Activated CD8-positive, alpha-beta memory T cell treated with anti-CD3 and anti-CD28 coated beads, Interleukin-2, amount 50 U/mL, for 24 hours (primary cell): ENCODE data around the gene C1QTNF9.
"Not testable (repeated sequence)": the region's sequence is repeated elsewhere in the genome, so short reads cannot be mapped to it uniquely, and the experiment has no call there.

Experiments used
- DNase-seq: peaks from one replicate; pipeline ENCODE4 v3.0.0-alpha.2; 2020; ENCODE audit errors: extremely low read depth

The C1QTNF9 gene, protein sequence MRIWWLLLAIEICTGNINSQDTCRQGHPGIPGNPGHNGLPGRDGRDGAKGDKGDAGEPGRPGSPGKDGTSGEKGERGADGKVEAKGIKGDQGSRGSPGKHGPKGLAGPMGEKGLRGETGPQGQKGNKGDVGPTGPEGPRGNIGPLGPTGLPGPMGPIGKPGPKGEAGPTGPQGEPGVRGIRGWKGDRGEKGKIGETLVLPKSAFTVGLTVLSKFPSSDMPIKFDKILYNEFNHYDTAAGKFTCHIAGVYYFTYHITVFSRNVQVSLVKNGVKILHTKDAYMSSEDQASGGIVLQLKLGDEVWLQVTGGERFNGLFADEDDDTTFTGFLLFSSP

DNA sequence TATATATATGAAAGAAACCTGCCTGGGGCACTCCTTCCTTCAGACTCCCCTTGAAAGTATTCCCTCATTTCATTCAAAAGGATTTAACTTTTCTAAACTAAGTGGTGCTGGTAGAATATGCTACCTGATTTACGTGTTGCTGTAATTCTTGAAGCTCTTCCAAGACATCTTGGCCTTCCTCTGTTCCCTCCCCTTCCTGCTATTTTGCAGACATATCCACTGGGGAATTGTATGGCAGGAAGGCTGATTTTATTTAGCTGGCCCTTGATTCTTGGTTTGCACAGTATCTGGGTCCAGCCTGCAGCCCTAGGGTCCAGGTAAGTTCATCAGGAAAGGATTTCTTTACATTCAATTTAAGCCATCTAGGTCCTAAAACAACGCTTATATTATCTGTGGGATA, at the start of gene C1QTNF9:
Gene C1QTNF9, plus strand, starts transcription at position 281 of the 400 bp plus-strand sequence. CDS start 6,424 bp downstream, outside the sequence.
- not testable (repeated sequence) for DNase-seq

DNA sequence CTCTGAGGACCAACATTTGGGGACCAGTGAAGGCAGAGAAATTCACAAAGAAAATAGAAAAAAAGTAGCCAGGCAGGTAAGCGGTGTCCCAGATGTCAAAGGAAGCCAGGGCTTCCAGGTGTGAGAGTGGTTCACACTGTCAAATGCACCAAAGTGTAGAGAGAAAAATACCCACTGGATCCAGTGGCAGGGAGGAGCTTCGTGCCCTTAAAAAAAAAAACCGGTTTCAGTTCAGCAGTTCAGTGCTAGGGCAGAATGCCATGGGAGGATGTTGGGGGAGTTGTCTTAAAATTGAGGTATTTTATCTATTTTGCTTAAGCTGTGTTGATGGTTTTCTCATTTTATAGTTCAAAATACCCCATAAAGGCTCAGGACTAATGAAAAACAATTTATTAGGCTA, 47.8 kb upstream of the C1QTNF9 start:
- no peak for DNase-seq

DNA sequence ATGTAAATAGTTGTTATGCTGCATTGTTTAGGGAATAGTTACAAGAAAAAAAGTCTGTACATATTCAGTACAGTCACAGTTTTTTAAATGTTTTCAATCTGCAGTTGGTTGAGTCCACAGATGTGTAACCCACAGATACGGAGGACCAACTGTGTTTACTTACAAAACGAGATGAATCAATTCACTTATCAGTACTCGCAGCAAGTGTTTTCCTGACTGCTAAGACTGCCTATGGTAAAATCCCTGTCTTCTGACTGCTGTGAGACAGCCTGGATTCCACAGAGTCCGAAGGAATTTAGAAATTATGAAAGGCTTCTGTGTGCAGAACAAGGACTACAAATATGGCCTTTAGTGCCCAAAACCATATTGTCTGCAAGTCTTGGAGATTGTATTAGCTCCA, 45.7 kb upstream of the C1QTNF9 start:
- no peak for DNase-seq

DNA sequence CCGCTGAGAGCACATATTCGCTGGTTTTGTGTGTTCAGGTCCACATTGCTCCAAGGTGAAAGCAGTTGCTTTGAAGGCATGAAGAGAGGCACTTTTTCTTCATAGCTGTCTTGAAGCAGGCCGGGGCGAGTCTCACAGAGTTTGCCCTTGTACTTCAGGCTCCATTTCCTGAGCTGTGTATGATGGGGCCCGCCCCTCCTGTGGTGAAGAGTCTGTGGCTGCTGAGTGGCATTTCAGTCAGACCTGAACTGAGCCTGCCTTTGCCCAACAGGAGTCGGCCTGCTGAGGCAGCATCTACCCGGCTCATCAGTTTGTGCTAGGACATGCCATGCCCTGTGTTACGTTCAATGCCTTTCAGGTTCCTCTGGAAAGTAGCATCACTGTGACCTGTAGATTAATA, 44.4 kb upstream of the C1QTNF9 start:
- peak; percentile 65 for DNase-seq

DNA sequence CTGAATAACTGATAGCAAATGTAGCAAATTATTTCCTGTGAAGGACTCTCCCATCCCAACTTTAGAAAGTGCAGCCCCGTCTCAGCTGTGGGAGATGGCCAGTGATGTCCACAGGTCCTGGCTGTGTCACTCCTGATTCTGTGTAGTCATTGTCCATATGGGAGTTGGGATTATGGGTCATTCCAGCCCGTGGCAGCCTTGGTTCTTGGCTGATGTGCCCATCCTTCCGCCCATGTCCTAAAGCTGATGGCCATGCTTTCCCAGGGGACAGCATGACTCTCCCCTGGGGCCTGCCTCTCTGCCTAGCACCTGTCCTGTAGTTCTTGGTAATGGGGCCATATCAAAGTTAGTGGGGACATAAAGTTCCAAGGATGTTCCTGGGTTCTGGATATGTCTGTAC, 43.9 kb upstream of the C1QTNF9 start:
- no peak for DNase-seq

DNA sequence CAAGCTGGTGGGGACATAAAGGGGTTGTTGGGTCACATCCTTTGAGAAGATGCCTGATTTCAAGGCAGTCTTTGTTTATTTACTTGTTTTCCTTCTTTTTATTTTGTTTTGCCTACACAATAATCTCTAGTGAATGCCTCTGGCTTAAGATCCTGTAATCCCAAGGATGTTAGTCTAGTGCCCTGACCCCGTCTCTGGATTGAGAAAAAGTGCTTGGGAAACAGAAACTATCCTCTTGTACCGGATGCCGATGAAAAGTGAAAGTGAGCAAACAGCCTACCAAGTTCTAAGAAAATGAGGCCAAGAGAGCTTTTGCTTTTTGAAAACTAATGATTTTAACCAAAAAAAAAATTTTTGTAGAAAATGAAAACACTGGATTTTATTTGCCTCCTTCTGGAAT, 42.1 kb upstream of the C1QTNF9 start:
- DNase-seq, result no peak

DNA sequence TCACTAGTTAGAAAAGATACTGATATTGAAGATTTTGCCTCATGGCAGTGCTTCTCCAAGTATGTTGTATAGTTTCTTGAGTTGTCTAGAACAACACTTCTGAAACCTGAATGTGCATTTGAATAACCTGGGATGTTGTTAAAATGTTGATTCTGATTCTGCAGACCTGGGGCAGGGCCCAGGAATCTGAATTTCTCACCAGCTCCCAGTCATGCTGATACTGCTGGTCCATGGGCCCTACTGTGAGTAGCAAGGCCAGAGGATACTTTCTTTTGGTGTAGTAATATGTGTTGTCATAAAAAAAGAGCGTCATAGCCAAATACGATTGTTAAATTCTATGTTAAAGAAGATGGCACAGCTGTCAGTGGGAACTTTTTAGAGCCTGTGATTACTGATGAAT, 41.6 kb upstream of the C1QTNF9 start:
- DNase-seq, result no peak

DNA sequence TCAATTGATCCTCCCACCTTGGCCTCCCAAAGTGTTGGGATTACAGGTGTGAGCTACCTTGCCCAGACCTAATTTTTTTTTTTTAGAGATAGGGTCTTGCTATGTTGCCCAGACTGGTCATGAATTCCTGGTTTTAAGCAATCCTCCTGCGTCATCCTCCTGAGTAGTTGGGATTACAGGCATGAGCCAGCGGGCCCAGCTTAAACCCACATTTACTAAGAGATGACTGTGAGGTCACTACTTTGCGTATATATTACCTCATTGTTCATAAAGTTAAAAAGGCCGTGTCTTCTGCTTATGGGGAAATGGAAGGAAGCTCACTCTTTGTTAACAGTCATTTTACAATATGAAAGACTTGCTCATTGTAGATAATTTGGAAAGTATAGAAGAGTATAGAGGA, 39.6 kb upstream of the C1QTNF9 start:
- DNase-seq, result no peak

DNA sequence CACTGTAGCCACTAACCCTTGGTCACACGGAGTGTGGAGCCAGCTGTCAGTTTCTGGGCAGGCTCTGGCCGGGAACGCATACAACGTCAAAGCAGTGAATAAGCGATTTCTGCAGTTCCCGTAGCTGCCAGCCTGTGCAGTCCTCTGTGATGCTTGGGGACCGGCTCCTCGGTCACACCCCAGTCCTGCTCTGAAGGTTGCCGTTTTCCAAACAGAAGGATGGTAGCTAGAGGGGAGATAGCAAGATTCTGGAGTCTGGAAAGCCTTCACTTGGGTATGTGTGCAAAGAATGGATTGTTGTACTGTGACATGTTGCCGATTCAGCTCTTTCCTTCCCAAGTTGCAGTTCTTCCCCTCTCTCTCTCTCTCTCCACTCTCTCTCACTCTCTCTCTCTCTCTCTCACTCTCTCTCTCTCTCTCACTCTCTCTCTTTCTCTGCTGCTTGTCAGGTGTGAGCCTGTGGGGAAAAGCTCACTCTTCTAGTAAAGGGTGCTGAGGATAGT, 38.7 kb upstream of the C1QTNF9 start:
- DNase-seq, result no peak

DNA sequence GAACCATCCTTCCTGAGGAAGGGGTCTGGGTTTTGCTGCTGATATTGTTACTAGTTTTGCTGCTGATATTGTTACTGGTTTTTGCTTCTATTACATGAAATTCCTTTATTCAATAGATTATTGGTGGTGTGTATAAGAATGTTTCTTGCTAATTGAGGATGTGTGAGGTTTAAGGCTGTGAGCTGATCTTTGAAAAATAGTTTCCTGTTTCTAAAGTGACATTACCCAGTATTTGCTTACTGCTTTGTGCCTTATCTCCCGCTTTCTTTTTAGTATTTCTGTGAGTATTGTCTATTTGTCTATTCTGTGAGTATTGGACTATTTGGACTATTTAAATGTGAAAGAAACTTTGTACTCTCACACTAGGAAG, 38.2 kb upstream of the C1QTNF9 start:
- no peak for DNase-seq

DNA sequence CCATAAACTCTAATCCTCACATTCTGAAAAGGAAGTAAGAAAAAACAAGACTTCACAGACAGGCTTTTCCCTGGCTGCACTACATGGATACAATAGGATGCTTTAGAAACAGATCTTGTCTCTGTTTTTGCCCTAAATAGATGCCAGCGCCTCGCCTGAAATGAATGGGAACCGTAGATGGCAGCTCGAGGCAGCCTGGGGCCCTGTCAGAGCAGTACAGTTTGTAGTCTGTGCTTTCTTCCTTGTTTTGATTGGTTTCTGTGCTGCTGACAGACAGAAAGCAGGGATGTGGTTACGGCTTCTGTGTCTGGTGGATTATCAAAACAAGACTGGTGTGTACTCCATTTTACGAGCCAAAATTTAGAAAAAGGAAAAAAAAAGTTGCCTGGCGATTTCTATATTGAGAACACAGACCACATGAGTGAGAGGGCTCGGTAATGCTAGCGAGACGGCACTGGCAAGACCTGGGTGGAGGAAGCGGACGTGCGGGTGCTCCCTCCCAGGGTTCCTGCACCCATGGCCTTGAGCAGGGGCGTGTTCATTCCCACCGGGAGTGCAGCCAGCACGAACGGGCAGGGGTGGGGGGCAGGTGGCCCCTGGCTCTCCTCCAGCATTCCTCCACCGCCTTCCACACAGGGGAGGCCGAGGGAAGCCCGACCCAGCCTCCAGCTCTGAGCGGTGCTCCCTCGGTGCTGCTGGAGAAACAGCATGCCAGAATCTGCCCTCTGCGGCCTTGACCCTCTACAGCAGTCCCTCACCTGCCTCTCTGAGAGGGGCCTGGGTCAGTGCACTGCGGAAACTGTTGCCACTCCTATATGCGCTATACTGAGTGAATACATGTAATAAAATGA, 37.6 kb upstream of the C1QTNF9 start:
- DNase-seq, result peak; percentile 29

DNA sequence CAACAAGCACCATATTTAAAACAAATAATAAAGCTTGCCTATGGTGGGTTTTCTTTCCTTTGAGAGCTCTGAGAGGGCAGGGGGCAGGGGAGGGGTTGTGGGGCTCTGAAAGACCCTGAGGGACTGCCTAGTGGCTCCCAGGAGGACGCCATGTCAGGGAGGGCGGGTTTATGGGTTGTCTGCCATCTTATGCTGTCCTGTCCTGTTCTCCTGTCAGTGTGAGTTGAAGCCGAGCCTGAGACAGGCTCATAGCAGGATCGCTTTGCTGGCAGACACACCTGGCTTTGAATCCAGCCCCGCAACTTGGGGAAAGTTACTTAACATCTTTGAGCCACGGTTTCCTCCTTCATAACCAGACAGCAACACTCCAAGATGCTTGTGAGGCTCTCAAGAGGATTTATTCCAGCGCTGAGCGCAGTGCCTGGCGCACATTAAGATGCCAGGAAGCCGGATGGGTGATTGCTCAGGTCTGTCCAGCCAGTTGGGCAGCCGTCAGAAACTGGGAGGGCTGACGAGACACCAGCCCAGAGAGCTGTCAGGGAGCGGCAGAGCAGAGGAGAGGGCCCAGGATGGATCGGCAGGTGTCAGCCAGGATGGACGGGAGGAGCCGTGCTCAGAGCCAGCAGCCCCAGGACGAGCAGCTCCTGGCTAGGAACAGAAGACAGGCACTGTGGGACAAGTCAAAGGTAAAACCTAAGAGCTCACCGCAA, 36.8 kb upstream of the C1QTNF9 start:
- no peak for DNase-seq

DNA sequence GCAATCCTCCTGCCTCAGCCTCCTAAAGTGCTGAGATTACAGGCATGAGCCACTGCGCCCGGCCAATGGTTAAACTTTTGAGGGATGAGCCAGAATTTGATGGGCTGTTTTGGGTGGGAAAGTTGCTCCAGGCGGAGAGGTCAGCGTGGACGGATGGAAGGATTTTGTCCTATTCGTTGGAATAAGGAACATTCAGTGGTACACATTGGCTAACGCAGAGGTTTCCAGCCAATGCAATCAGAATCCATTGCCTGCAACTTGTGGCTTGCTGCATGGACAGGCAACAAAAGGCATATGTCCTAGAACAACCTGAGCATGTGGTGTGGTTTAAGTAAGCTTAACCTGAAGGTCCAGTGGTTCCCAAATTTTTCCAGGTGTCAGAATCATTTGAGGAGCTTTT, 35.5 kb upstream of the C1QTNF9 start:
- DNase-seq, result no peak

DNA sequence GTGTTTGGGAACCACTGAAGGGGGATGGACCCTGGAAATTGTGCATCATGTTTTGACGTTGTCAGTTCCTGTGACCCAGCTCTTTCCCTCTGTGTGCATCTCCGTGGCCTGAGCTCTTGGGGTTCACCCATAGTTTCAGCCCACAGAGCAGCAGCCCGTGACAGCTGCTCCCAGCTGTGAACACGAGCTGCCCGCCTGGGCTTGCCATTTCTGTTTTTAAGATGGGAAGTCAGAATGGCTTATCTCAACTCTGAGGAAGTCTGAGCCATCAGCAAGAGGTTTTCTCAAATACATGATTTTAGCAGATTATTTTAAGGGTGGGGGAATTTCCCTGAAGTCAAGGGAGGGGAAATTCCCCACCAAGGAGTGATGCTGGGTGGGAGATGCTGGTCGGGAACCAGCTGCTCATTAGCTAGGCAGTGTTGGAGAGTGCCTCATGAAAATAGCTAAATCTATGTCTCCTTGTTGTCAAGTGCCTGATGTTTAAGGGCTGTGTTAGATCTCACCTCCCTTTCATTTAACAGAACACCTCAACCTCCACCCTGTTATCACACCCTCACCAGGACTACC, 34.8 kb upstream of the C1QTNF9 start:
- peak; percentile 51 for DNase-seq

DNA sequence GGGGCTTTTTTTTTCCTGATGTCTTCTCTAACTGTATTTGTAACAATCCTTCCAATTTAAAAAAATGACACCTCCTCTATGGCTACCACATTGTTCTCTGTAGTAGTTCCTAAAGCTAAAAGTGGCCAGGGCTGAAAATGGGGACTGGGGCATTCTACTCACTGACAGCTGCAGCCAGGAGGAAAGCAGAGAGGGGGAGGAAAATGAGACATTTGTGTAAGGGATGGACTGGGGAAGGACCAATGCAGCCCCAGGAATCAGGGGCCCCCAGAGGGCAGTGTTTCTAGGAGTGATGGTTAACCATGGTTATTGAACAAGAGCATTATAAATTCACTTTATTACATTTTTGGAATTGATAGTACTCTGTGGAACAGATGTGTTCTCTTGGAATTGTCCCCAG, 34.3 kb upstream of the C1QTNF9 start:
- no peak for DNase-seq

DNA sequence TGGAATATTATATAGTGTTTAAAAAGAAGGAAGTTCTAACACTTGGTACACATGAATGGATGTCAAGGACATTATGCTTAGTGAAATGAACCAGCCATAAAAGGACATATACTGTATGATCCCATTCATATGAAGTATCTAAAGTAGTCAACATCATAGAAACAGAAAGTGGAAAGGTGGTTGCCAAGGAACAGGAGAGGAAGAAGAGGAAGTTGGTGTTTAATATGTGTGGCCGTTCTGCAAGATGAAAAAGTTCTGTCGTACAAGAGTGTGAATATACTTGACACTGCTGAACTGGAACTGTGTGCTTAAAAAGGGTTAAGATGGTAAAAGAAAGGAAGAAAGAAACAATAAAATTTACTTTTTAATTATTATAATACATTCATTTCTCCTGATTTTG, 33.1 kb upstream of the C1QTNF9 start:
- DNase-seq, result no peak

DNA sequence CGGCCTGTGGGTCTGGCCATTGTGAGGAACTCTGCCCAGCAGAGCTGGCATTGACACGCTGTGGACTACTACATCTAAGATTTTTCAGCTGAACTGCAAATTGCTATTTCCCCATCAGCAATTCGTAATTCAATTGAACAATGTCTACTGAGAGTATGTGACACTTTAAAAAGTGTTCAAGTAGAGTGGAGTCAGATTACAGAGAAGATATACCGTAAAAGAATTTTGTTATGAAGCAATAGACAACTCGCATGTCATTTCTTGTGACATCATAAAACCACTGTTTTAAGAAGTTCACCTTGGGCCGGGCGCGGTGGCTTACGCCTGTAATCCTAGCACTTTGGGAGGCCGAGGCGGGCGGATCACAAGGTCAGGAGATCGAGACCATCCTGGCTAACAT, 32.5 kb upstream of the C1QTNF9 start:
- no peak for DNase-seq

DNA sequence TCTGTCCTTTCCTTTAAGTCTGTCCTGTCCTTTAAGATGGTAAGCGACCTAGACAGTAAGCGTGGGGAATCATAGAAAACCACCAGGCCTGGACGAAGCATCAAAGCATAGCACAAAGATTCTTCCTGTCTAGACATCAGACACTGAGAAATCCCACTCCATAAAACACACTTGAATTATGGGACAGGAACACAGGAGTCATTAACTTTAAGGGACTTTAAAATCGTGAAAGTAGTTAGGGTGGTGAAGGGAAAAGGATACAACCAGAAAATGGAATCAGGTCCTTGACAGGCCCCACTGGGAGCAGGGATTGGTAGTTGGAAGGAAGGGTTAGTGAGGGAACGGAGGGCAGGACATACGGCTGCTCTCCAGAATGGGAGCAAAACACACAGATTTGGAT, 31.6 kb upstream of the C1QTNF9 start:
- no peak for DNase-seq

DNA sequence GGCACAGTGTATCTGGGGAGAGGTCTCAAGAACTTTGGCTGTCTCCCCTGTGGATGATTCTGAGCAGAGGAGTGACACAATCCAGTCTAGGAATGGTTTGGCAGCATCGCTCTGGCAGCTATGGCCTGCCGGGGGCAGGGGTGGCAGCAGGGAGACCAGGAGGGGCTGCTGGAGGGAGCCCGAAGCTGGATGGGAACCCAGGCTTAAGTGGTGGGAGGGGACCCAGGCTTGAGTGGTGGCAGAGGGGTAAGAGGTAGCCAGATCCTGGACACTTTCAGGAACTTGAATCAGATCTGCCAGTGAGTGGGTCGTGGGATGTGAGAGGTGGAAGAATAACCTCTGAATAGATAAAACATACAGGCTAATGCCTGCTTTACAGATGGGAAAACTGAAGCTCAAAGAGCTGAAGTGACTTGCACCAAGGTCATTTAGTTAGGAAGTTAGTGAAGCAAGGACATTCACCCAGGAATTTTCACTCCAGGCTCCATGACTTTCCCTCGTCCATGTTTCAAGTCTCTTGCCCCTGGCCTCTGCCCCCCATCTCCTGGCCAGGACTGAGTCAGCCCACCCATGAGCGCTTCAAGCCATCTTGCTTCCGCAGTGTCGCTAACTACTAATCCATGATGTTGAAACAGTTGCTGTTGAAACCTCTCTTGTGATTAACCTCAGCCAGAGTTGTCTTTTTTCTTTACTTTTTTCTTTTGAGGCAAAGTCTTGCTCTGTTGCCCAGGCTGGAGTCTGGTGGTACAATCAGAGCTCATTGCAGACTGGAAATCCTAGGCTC, 29.9 kb upstream of the C1QTNF9 start:
- no peak for DNase-seq

DNA sequence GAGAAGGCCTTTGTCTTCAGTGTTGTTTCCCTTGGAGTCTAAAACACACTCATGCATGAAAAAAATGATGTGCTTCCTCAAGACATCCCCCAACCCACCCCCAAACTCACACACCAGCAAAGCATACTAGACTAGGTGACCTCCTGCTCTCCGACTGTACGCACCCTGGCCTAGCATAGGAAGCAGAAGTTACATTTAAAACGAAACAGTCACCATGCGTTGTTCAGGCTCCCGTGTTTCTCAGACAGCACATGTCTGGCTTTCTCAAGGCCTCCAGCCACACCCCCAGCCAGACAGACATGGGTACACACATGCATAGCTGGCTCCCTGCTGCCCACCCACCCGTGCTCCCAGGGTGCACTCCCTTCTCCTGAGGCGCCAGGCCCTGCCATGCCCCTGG, 28.7 kb upstream of the C1QTNF9 start:
- no peak for DNase-seq
